GM18520 (cell line): ENCODE data around the gene ELAVL3.
"Not testable (repeated sequence)": the region's sequence is repeated elsewhere in the genome, so short reads cannot be mapped to it uniquely, and the experiment has no call there.

Source experiments
- ATAC-seq: cut with Tn5 transposase; IDR thresholded peaks from one replicate; pipeline ENCODE4 v1.9.1; 2021; ENCODE audit not compliant: unreplicated experiment

Gene ELAVL3

DNA sequence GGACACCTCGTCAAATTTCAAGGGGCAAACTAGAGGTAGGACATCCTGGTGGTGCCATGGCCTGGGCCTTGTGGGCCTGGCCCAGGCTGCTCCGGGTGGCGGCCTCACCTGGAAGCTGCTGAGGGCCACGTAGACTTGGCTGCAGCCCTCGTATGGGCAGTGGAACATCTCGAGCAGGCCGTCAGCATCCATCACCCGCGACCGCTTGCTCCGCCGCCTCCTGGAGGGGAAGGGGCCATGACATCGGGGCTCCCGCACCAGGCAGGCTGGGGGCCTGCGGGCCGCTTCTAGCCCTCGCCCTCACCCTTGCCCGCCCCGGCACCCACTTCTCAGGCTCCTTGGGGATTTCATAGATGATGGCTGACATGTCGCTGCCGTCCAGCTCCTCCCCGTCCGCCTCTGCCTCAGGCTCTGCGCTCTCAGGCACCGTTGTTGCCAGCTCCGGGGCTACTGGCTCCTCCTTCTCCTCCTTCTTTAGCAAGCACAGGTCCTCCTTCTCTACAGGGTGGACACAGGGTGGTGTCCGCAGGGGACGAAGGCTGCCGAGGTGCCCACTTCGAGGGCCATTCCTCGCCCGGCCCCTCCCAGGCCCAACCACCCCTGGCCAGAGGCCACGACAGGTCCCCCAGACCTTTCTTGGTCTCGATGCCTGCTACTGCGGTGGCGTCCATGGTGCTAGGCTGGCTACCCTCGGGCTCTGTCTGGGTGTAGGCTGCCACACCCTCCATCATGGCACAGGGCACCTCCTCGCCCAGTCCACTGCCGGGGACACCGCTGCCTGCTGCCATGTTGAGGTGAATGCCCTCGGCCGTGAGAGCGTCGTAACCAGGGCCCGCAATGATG lies 6.0 kb upstream of the ELAVL3 start:
- ATAC-seq, result no peak

GRCh38 chr19:11485245-11485837 lies 4.5 kb upstream of the ELAVL3 start:
- no peak for ATAC-seq

- ATAC-seq, result no peak
These were observed 2.7 kb upstream of the ELAVL3 start for GRCh38 chr19:11483366-11484111.

DNA sequence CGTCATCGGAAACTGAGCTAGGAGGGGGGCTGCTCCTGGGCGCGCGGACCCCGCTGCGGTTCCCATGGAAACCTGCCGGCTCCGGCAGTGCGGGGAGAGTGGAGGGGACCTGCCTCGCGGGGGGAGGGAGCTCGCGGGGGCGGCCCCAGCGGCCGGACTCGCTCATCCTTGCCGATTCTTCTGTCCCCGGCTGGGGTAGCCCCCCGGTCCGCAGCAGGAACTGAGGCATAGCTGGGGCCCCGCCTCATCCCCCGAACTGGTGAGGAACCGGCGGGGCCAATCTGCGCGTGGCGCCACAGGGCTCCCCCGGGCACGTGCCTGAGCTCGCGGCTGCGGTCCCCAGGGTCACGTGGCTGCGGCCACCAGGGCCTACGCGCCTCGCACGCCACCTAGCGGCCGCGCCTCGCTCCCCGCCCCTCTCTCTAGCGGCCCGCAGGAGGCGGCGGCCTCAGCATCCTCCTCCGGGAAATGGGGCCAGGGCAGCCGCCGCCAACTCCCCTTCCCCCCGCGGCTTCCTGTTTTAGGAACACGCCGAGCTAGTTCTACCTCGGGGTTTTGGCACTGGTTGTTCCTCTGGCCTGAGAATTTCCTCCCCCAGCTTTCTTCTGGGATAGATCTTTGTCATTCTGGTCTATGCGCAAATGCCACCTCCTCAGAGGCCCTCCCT lies 1.7 kb upstream of the ELAVL3 start:
- ATAC-seq, result peak; percentile 47

DNA sequence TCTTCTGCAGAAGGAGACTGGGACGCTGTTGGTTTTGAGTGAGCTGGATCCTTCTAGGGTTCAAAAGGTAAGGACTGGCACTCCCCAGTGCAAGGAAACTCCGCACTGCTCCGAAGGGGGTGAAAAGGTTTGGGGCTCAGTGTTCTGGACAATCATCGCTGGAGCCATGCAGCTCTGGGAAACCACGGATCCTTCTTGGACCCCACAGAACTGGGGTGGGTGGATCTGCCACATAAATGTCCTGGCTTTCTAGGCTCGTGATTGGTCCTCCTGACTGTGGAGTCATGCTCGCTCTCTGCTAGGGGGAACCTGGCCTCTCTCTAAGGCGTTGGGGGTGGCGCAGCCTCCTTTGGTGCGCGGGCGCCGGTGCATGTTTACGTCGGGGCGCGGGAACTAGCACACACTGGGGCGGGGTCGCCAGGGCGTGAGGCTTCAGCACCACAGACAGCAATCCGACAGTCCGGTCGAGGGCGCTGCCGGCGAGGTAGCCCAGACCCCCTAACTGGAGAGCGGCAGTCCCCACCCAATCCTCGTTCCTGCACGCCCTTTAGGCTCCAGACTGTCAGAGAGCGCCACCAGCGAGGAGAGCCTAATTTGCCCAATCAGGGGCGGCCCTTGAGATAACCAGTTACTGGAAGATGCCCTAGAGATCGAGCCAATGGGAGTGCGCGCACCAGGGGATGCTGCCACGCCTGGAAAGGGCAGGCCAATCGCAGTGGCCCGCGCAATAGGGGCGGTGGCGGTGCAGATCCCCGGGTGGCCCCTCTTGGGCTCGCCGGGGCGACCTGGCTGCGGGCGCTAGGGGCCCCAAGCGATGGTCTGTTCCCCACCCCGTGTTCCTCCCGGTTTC lies 913 bp upstream of the ELAVL3 start:
- ATAC-seq, result peak; percentile 35

- no peak for ATAC-seq
These were observed 740 bp downstream of the ELAVL3 start for GRCh38 chr19:11479898-11480714.

DNA sequence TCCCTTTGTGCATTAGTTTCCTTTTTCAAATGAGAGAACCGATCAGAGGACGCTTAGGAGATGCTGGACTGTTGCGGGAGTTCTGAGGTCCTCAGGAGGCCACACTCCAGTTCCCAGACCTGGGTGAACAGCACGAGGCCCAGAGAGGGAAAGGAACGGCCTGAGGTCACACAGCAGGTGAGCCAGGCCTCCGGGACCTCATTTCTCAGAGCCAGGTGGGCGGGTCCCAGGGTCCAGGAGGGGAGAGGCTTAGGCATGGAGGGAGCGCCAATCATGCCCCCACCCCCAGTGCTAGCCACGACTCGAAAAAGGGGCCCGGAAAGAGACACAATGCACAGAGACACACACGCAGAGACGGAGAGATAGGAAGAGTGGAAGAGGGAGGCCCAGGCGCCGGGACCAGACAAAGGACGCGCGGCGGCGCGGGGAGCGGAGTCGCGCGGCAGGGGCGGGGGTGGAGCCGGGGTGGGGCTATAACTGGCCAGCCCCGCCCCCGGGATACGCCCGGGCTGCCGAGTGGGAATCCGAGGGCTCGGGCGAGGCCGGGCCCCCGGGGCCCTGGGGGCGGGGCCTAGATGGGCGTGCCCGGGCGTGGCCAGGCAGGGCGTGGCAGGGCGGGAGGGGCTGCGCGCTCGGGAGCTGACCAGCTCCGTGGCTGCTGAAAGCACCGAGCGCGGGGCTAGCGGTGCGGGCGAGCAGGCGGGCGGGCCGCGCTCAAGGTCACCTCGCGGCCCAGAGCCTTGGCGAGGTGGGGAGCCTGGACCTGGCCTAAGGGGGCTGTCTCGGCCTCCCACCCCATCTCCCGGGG lies 1.6 kb downstream of the ELAVL3 start:
- ATAC-seq, result no peak

- ATAC-seq, result no peak
These were observed 2.4 kb downstream of the ELAVL3 start for GRCh38 chr19:11478167-11479089.

DNA sequence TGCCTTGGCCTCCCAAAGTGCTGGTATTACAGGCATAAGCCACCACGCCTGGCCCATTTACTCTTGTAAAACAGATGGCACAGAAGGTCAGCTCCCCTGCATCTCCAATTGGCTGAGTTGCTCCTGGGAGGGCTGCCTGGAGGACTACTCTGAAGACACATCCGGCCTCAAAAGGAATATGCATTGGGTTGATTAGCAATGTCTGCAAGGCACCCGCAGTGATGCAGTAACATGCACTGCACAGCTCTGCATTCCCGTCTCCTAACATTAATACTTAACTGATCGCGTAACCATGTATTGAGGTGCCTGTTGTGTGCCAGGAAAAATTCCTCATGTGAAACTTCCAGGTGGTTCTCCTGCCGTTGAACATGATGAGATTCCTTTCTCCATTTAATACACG lies 5.0 kb downstream of the ELAVL3 start:
- no peak for ATAC-seq

GRCh38 chr19:11475343-11475742 lies 5.5 kb downstream of the ELAVL3 start:
- ATAC-seq, result not testable (repeated sequence)

- ATAC-seq, result no peak
These were observed 7.1 kb downstream of the ELAVL3 start for GRCh38 chr19:11473725-11474124.

- not testable (repeated sequence) for ATAC-seq
These were observed 12.5 kb downstream of the ELAVL3 start for GRCh38 chr19:11468266-11468845.

- no peak for ATAC-seq
These were observed 15.2 kb downstream of the ELAVL3 start for GRCh38 chr19:11465600-11465999.

- no peak for ATAC-seq
These were observed 16.2 kb downstream of the ELAVL3 start for GRCh38 chr19:11464333-11465265.

- no peak for ATAC-seq
These were observed 17.5 kb downstream of the ELAVL3 start for GRCh38 chr19:11463391-11463790.

DNA sequence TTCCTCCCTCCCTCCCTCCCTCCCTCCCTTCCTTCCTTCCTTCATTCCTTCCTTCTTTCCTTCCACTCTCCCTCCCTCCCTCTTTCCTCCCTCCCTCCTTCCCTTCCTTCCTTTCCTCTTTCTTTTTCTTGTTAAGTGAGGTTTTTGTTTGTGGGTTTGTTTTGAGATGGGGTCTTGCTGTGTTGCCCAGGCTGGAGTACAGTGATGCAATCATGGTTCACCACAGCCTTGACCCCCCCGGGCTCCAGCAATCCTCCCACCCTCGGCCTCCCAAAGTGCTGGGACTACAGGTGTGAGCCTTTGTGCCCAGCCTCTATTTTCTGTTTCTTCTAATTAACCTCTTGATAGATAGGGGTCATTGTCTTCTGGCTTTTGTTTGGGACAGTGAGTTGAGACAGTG lies 19.4 kb downstream of the ELAVL3 start:
- ATAC-seq, result no peak
